Cortex of kidney (tissue), 1 donor: ENCODE results near the gene CYP39A1.
A peak's percentile ranks its signal among the peaks of the same experiment; 100 is the strongest.

ENCODE experiments used
- DNase-seq: peaks from one replicate; lab custom pipeline; 2025; lab: John Stamatoyannopoulos, UW

CYP39A1 gene

DNA sequence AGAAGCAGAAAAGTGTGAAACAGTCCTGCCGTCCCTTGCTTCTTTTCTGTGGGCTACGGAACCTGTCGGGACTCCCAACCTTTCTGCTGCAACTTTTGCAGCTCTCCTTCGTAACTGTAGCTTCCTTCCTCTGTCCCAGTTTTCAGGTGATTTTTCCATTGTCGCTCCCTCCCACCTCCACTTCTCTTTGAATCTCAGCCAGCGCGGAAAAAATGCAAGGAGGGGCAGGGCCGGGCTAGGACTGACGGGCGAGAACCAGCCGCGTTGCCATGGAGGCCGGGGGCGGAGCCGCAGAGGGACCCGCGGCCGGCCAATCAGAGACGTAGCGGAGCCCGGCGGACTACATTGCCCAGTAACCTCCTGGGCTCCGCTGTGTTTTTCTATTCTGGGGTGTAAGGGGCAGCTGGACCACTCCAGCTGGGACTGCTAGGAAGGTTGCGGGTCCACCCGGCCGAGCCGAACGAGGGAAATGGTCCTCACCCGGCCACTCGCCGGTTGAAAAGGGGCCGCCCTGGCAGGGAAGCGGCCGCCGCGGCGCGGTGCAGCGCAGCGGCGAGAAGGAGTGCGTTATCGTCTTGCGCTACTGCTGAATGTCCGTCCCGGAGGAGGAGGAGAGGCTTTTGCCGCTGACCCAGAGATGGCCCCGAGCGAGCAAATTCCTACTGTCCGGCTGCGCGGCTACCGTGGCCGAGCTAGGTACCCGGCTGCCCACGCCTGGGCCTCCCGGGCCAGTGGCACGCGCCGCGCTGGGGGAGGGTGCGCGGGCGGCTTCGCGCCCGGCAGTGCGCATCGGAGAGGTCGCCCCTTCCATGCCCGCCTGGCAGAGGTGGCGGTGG is at the start of gene CYP39A1, which contains the start of gene SLC25A27:
CYP39A1 (minus strand) TSS at position 216 of the 836 bp plus-strand sequence. CDS start 236 bp downstream, outside the sequence.
SLC25A27 (plus strand) TSS at position 373 of the 836 bp plus-strand sequence; CDS start at position 591, 218 bp downstream.
- peak; percentile 72 for DNase-seq

GRCh38 chr6:46699970-46700369 is 47.4 kb upstream of the CYP39A1 start:
- DNase-seq, result no peak

- no peak for DNase-seq
These were observed 38.4 kb upstream of the CYP39A1 start for GRCh38 chr6:46690911-46691451.

- DNase-seq, result no peak
These were observed 37.6 kb upstream of the CYP39A1 start for GRCh38 chr6:46690141-46690755.

- DNase-seq, result no peak
These were observed 37.0 kb upstream of the CYP39A1 start for GRCh38 chr6:46689657-46690056.

DNA sequence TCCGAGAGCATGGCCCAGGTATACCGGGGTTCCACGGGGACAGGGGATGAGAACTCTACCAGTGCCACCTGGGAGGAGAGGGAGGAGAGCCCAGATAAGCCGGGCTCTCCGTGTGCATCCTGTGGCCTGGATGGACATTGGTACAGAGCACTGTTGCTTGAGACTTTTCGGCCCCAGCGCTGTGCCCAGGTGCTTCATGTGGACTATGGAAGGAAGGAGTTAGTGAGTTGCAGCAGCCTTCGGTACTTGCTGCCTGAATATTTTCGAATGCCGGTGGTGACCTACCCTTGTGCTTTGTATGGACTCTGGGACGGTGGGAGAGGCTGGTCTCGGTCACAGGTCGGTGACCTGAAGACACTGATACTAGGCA is 36.3 kb upstream of the CYP39A1 start:
- DNase-seq, result no peak

DNA sequence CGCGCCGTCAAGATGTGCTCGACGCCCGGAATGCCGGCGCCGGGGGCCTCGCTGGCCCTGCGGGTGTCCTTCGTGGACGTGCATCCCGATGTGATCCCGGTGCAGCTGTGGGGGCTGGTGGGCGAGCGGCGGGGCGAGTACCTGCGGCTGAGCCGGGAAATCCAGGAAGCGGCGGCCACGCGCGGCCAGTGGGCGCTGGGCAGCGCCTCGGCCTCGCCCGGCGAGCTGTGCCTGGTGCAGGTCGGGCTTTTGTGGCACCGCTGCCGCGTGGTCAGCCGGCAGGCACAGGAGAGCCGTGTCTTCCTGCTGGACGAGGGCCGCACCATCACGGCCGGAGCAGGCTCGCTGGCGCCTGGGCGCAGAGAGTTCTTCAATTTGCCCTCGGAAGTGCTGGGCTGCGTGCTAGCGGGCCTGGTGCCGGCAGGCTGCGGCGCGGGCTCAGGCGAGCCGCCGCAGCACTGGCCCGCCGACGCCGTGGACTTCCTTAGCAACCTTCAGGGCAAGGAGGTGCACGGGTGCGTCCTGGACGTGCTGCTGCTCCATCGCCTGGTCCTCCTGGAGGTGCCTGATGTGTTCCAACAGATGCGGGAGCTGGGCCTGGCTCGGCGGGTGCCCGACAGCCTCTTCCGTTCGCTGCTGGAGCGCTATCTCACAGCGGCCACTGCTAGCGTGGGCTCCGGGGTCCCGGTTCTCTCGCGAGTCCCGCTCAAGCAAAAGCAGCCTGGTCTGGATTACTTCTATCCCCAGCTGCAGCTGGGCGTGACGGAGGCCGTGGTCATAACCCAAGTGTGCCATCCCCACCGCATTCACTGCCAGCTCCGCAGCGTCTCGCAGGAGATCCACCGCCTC is 35.7 kb upstream of the CYP39A1 start:
- no peak for DNase-seq

- DNase-seq, result no peak
These were observed 35.0 kb upstream of the CYP39A1 start, which contains the start of gene TDRD6 for GRCh38 chr6:46687619-46688097. Gene TDRD6, plus strand, starts transcription at chr6:46687885. Its CDS starts 244 bp downstream, at chr6:46688129.

GRCh38 chr6:46684771-46685170 is 32.2 kb upstream of the CYP39A1 start:
- DNase-seq, result no peak

DNA sequence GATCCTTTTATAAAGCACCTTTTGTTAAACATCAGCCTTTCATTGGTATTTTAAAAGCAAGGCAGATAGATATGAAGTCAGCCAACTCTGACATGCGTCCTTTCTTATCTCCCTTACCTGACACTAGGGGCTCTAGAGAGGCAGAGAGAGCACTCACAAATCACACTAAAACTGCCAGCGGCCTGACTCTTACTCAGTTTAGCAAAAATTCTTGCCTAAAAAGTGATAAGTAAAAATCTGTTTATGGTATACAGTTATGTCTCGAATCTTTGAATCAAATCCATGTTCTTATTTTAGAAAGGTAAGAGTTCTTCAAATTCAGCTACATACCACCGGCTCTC is 24.7 kb upstream of the CYP39A1 start:
- DNase-seq, result no peak

DNA sequence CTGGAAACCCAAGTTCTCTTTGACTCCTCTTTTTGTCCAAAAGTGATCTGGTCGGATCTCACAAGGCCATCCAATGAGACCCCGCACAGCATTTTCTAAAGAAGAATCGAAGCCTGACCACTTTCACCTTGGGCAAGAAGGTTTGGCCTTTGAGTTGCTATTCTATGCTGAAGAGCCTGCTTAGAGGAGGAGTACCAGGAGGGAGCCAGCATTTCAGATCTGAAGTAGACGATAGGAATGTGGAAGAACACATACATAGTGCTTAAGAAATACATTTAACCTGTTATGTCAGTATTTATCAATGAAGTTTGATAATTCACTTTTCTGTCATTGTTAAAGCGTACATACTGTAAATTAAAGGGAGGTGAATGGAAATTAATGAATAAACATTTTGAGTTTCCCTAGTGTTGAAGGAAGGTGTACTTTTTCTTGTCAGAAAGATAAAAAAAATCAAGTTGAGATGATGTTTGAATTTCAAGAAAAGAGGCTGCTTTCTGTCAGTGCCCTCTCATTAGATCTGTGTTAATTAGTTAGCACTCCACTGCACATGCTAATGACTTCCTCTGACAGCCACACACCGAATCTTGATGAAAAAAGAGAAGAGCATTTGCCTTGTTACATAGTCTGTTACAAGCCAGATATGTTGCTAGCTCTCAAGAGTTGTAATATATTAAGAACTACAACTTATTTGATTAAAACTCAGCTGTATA is 24.1 kb upstream of the CYP39A1 start:
- DNase-seq, result no peak

- DNase-seq, result no peak
These were observed 21.8 kb upstream of the CYP39A1 start for GRCh38 chr6:46674410-46674809.

DNA sequence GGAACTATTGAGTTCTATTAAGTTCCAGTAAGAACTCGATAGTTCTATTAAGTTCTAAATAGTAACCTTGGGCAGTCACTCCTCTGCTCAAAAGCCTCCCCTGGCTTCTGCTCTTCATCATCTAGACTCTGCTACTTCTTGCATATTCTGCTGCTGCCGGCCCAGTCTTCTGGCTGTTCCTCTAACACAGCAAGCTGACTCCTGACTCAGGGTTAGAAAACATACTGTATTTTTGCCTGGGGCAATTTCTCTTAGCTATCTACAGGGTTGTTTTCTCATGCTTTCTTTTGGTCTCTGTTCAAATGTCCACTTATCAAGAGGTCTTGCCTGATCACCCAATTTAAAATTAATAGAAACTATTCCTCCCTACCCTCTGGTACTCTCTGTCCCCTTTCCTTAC is 14.8 kb upstream of the CYP39A1 start:
- no peak for DNase-seq

DNA sequence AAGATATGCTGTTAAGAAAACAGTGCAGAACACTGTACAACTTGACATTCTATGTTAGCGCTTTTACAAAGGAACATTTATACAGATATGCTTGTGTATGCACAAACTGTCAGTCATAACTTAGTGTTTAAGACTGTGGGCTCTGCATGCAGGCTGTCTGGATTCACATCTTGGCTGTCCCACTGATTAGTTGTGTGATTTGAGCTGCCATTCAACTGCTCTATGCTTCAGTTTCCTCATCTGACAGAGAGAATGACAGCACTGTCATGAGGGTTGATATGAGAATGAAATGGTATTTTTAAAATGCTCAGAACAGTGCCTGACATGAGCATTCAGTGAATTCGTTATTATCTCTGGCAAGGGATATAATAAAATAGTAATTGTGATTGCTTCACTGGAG is 8.9 kb upstream of the CYP39A1 start:
- no peak for DNase-seq

GRCh38 chr6:46657642-46658041 is 5.0 kb upstream of the CYP39A1 start:
- no peak for DNase-seq

GRCh38 chr6:46655803-46656202 is 3.2 kb upstream of the CYP39A1 start:
- DNase-seq, result no peak

DNA sequence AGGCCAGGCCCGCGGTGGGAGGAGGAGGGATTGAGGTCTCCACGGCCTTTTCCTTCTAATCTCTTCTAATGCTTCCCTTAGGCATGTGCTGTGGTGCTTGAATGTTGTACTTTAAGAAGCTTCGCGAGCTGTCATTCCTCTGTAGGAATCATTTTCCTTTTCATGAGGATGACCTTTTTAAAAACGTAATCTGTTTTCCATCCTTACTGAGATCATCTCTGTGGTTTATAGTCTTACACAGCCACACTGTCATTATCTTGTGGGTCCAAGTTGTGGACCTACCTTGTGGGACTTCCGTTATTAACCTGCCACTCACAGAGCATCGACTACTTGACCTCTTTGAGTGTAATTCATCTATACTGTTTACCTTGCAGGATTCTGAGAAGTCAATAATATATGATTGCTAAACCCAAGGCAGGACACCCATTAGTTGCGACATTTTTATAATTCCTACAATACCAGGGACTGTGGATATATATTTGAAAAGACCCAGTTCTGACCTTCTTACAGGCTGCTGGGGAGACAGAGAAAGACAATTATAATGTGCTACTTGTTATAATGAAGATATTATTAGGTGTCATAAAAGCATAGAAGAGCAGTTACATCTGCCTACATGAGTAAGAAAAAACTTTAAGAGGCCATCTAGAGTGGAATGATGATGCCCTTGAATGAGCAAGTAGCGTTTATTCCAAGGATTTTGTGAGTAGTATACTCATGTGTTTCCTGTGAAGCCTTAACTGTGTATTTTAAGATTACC is 999 bp upstream of the CYP39A1 start:
- DNase-seq, result no peak

DNA sequence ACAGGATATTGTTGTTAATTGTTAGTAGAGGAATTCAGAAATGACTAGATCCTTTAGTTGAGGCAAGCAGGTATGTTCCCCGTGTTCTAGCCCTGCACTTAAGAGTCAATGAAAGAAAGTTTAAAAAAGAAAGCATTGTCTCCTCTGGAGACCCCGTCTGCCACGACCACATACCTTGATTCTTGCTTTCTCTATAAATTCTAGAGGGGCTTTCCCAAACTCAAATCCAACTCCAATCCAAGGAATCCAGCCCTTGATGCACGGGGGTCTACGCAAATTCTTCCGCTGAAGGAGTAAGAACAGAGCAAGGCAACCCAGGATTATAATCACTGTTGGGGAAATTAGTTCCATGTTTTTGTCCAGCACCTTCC is 401 bp downstream of the CYP39A1 start:
- no peak for DNase-seq

DNA sequence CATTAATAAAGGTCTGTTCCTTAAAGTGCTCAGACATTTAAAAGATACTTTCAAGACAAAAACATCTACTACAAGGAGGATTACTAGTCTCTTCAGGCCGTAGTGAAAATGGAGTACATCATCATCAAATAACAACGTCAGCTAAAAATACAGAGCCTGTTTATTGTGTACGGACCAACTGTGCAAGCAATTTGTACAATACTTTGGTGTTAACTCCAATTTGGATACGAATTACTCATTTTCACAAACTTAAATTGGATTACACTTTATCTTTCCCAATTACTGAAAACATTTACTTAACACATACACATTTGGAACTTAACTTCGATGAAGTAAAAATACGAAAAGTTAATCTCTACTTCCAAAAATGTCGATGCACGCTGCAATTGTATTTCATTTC is 802 bp downstream of the CYP39A1 start:
- DNase-seq, result no peak

- DNase-seq, result no peak
These were observed 1.6 kb downstream of the CYP39A1 start for GRCh38 chr6:46651006-46651405.
